HG03442 (cell line): Measurements from ENCODE around the gene PAPSS2.
"Not testable (repeated sequence)": the region's sequence is repeated elsewhere in the genome, so short reads cannot be mapped to it uniquely, and the experiment has no call there.

Experiments used
- ATAC-seq: cut with Tn5 transposase; IDR thresholded peaks from one replicate; pipeline ENCODE4 v1.9.1; 2021; ENCODE audit warnings: mild to moderate bottlenecking, moderate library complexity; ENCODE audit not compliant: unreplicated experiment

Gene PAPSS2

DNA sequence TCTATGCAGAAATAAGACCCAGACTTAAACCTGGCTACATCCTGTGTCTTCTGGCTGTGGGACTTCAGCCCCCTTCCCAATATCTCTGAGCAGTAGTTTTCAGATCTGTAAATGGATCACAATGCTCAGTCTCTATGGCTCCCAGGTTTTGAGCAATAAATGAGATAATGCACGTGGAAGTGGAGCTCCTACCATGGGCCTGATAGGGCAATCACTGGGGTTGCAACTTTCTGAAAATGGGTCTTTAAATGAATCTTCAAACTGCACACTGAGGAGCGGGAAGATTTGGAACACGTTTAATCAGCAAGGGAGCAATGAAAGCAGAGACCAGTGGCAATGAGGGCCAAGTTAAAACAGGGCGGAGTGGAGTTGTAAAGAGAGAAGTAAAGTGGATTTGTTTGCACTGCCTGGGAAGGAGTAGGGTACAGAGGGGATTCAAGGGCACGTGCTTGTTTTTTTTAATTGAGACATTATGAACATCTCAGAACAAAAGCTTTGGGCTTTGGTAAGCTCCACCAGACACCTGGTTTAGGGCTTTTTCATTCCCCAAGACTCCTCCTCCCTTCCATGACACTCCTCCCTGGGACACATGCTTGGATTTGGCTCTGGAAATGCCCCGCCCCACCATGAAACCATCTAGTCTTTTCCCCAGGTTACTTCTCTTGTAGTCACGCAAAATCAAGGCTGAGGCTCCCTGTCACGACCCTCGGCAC, 42.7 kb downstream of the PAPSS2 start:
- ATAC-seq, result no peak

GRCh38 chr10:87702973-87703294, 43.3 kb downstream of the PAPSS2 start:
- ATAC-seq, result no peak

- ATAC-seq, result no peak
Observed at GRCh38 chr10:87703771-87704170, 44.1 kb downstream of the PAPSS2 start.

DNA sequence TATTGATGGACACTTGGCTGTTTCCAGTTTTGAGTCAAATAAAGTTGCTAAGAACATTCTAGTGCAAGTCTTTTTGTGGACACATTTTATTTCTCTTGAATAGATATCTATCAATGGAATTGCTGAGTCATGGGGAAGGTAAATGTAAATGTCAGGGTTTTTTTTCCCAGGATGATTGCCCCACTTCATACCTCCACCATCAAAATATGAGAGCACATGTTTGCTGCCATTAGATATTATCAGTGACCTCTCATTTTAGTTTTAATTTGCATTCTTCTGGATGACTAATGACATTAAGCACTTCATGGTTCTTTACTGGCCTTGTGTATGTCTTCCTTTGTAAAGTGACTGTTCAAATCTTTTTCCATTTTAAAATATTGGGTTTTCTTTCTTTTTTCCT, 45.7 kb downstream of the PAPSS2 start:
- ATAC-seq, result no peak

GRCh38 chr10:87706731-87707130, 47.1 kb downstream of the PAPSS2 start:
- no peak for ATAC-seq

DNA sequence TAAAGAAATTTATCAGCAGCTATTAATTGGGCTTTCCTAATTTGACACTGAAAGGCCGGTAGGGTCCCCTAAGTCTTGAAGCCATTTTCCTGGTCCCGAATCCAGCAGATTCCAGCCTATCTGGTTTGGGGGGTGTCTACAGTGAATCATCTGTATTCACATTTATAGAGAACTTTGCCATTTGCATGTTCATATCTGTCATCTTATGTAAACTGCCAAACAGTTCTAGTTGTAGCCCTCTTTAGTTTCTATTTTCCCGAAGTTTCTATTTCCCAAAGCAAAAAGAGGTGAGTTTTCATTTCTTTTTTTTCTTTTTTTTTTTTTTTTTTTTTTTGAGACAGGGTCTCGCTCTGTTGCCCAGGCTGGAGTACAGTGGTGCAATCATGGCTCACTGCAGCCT, 47.6 kb downstream of the PAPSS2 start:
- ATAC-seq, result no peak

GRCh38 chr10:87712913-87713616, 53.4 kb downstream of the PAPSS2 start:
- no peak for ATAC-seq

DNA sequence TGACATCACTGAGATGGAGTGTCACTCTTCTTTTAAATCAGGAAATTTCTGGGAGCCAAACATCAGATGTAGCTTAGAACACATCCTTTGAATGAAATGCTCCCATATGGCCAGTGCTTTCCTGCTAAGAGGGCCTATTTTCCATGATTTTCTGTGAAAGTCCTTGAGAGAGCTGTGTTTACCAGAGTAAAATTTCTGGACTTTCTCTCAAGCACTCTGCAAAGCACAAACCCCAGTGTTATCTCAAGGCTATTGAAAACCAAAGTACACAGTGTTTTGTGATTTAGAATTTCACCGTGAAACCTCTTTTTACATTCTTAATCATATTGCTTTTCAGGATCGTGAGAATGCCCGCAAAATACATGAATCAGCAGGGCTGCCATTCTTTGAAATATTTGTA, 54.0 kb downstream of the PAPSS2 start:
- no peak for ATAC-seq

DNA sequence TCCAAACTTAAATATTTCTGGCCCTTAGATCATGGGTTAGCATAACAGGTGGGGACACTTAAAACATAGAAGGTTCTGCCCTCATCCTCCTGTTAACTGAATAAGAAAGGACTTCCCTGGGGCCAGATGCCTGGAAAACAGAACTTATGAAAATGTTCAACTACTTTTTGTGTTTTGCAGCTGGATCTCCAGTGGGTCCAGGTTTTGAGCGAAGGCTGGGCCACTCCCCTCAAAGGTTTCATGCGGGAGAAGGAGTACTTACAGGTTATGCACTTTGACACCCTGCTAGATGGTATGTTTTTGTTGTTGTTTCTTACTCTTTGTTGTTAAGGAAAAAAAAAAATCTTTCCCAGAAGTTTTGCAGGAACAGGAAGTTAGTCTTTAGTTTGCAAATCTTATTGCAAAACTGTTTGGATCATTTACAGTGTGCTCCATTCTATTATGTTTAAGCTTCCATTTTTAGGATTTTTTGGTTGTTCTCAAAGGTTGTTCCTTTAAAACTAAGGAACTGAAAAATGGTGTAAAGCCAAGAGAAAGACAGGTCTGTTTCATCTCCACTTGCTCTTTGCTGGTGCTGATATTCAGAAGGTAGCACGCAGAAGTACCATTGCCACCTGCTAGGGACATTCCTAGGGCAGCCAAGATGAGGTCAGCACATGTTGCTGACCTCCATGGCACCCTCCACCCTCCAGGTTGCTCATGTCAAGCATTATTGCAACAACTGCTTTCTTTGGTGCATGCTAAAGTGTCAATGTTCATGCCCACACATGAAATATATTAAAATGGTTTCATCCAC, 56.1 kb downstream of the PAPSS2 start:
- ATAC-seq, result no peak

GRCh38 chr10:87716348-87716670, 56.6 kb downstream of the PAPSS2 start:
- ATAC-seq, result no peak

DNA sequence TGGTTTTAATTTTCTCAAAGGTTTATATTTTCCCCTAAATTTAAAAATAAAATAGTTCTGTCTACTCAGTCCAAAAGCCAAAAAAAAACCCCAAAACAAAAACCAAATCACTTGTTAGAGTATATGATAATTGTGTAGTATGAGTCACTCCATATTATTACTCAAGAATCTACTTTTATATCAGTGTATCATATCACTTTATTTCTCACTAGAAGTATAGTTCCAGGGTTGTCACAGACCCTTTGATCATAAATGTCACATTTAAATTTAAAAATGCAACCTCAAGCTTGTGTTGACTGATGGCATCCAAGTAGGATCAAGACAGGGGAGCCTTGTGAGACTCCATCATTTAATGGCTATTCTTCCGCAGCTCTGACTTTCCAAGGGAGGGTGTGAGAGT, 61.0 kb downstream of the PAPSS2 start:
- ATAC-seq, result no peak

DNA sequence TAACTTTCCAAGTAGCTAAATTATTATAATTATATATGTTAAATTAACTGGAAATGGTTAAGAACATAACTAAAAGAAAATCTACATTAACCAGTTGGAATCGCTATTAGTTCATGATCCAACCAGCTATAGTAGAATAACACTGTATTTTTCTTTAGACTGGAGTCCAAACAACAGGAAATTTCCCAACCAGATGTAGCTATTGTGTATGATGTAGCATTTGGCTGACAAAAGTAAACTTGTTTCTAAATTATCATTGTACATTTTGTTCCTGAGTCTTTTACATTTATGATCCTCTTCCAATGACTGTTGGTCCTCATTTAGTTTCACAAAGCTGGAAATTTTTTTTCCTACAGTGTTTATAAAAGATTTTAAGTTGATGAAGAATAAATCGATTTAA, 62.1 kb downstream of the PAPSS2 start:
- ATAC-seq, result no peak

DNA sequence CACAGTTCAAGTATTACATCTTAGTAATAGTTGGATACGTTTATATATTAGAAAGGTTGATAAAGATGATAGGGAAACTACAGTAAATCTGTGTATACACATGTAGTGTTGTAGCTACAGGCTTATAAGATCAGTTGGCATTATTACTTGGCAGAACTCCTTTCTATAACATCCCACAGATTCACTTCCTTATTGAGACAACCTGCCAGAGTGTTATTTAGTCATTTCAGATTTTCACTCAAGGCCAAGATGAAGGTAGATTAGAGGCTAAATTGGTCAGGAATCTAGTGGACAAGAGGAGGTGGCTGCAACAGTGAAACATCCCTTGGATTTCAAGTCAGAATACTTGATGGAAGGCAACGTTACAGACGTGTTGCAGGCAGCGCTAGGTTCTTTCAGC, 63.0 kb downstream of the PAPSS2 start:
- no peak for ATAC-seq

DNA sequence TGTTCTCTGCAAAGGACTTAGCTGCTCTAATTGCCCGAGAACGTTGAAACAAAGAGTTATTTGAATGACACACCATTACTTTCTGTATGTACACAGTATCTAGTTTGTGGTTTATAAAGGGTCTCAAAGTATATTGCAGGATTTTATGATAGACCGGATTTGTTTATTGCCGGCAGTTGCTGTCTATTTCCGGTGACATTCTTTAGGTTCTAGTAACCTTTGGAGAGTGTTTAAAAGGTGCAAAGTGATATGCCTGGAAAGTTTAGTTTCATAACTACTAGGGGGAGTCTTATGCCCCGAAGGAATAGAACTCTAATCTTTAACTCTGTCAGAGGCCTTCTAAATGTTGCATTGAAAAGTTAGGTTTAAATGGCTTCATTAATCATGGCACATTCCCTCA, 63.8 kb downstream of the PAPSS2 start:
- ATAC-seq, result no peak

- ATAC-seq, result no peak
Observed at GRCh38 chr10:87724789-87725188, 65.1 kb downstream of the PAPSS2 start.

DNA sequence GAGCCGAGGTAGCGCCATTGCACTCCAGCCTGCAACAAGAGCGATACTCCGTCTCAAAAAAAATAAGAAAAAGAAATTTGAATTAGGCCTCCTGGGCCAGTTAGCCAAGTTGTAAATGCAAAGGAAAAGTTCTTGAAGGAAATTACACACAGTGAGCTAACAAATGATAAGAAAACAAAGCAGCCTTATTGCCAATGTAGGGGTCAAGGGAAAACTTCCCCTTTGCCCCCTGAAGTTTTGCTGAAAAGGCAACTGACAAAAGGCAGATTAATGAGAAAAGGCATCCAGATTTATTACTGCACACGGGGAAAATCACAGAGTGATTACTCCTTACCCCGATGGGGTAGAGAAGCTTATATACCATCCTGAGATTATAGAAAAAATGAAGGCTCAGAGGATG, 70.3 kb downstream of the PAPSS2 start:
- ATAC-seq, result no peak

- ATAC-seq, result no peak
Observed at GRCh38 chr10:87733081-87733480, 73.4 kb downstream of the PAPSS2 start.

DNA sequence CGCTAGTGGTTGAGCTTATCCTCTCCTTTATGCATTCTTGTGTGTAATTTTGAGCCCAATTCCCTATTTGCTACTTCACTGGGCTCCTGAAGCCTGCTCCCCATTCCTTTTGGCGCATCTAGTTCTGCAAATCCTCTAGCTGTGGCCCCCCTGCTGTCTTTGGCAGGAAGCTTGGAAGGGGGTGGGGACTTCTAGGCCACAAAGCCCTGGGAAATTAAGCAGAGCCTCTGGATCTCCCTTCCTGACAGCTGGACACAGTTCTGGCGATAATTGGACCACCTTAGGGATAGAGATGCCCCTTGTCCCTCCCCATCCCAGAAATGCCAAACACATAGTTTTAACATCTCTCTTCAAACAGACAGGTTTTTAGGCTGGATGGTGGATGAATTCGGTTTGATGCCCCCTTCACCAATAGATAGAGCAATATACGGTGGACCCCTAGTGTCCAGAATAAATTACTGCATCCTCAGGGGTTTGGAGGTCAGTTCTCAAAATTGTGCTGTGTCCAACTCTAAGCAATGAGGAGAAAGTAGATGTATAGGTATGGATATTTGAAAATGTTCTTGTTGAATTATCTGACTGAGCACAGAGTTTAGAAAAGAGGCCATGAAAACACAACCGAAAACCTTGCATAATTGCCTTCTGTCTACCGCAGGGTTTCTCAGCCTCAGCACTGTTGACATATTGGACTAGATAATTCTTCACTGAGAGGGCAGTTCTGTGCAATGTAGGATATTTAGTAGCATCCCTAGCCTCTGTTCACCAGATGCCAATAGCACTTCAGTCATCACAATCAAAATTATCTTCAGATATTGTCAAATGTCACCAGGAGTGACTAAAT, 75.5 kb downstream of the PAPSS2 start:
- no peak for ATAC-seq

- ATAC-seq, result not testable (repeated sequence)
Observed at GRCh38 chr10:87738253-87738652, 78.6 kb downstream of the PAPSS2 start.

- ATAC-seq, result no peak
Observed at GRCh38 chr10:87739703-87740102, 80.0 kb downstream of the PAPSS2 start.

DNA sequence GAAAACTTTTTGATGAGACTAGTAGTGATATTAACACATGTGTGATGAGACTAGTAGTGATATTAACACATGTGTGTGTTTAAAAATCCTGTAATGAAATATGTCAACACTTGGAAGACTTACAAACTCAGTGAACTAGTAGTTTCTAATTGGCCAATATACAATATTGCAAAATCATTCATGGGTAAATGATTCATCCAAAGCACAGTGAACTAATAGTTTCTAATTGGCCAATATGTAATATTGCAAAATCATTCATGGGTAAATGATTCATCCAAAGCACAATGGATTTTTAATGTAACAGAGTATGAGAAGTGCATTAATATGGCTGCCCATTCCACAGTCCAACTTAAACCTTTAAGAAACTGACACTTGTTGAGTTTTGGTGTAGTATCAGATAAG, 80.6 kb downstream of the PAPSS2 start:
- ATAC-seq, result no peak
